GM10266 (cell line): Measurements from ENCODE around the gene CIITA.

Experiments used
- DNase-seq: peaks from one replicate; pipeline ENCODE4 v3.0.0; 2012; ENCODE audit errors: extremely low spot score
- CTCF ChIP-seq: IDR thresholded peaks from 2 replicates; pipeline ENCODE4 v1.5.1; 2012; ENCODE audit warnings: mild to moderate bottlenecking, low read depth; ENCODE audit not compliant: control insufficient read depth, insufficient read depth; ENCODE audit errors: missing control alignments

CIITA gene

GRCh38 chr16:10846213-10846998 lies 30.6 kb upstream of the CIITA start:
- no peak for DNase-seq

GRCh38 chr16:10847176-10847575 lies 29.8 kb upstream of the CIITA start:
- no peak for TF ChIP-seq CTCF
- no peak for DNase-seq

More at GRCh38 chr16:10846213-10846998, 30.6 kb upstream of the CIITA start:
- TF ChIP-seq CTCF: no peak

GRCh38 chr16:10849736-10850477 lies 27.1 kb upstream of the CIITA start:
- no peak for TF ChIP-seq CTCF
- DNase-seq: no peak

GRCh38 chr16:10850478-10850850 lies 26.5 kb upstream of the CIITA start:
- DNase-seq: no peak
- TF ChIP-seq CTCF: no peak

- DNase-seq: no peak
- no peak for TF ChIP-seq CTCF
Measured at GRCh38 chr16:10851512-10851911, 25.5 kb upstream of the CIITA start.

GRCh38 chr16:10852286-10852685 lies 24.7 kb upstream of the CIITA start:
- DNase-seq: no peak
- TF ChIP-seq CTCF: no peak

- TF ChIP-seq CTCF: no peak
- no peak for DNase-seq
Measured at GRCh38 chr16:10852948-10853347, 24.1 kb upstream of the CIITA start.
